ENCODE measurements around the gene HLA-DQA2. TPM values are rescaled to one million over a fixed set of nuclear protein-coding genes. Genes with fewer than 3 reads are reported as not detected.

HLA-DQA2 gene
- total and polyA plus RNA-seq, 2 experiments from 2014 or later, result not detected

DNA sequence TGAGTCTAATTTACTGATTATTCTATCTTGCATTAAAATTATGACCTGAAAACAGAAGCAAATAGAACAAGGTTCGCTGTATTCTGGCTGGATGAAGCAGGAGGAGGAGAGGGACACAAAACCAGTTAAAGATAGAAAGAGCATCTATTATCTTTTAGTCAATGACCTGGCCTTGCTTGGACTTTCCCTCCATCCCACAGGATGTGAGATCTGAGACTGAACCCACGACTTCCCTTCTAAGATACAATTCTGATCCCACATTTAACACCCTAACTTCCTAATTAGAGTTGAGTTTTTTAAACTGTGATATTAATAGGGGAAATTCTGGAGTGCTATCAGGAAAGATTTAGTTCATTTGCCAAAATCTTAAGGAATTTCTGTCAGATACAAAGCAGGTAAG is 3.1 kb upstream of the HLA-DQA2 start (continued):
- TF ChIP-seq, protein P1, sequence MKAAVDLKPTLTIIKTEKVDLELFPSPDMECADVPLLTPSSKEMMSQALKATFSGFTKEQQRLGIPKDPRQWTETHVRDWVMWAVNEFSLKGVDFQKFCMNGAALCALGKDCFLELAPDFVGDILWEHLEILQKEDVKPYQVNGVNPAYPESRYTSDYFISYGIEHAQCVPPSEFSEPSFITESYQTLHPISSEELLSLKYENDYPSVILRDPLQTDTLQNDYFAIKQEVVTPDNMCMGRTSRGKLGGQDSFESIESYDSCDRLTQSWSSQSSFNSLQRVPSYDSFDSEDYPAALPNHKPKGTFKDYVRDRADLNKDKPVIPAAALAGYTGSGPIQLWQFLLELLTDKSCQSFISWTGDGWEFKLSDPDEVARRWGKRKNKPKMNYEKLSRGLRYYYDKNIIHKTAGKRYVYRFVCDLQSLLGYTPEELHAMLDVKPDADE (IDR thresholded peaks at IDR 0.05), result no peak
- TF ChIP-seq JUNB (IDR thresholded peaks at IDR 0.05; ENCODE audit: unreplicated experiment), result no peak
- TF ChIP-seq ZNF331 (CRISPR knock-in tag; IDR thresholded peaks at IDR 0.05; ENCODE audit: low read depth), result no peak
- TF ChIP-seq NANOG (IDR thresholded peaks at IDR 0.05; ENCODE audit: borderline replicate concordance), result no peak
- TF ChIP-seq ZNF114 (CRISPR knock-in tag; IDR thresholded peaks at IDR 0.05), result no peak

DNA sequence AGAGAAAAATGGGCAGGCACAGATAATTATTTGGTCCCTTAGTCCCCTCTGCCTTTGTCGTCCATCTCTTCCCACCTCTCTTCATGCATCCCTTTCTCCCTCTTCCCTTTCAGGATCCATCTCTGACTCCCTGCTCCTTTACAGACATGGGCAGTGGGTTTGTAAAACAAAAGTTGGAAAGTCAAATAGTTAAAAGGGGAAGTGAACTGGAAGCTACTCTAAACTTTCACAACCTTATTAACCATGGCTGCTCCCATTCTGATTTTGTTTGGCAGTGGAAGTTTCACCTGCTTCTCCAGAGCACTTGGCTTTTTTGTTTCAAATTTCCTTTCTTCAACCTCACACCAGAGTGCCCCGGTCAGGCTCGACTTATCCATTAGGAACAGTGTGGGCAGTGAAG is 1.2 kb downstream of the HLA-DQA2 start:
- Histone ChIP-seq H3K4me1 (ENCODE audit: insufficient read depth) (no peaks in the 10 kb centered on the region), H3K27ac (ENCODE audit: low read depth) (no peak overlapping the region), H3K79me2 (replicated peaks; ENCODE audit: insufficient read depth) (no peaks in the 10 kb centered on the region), H3K4me3 (no peak overlapping the region), H3K36me3 (ENCODE audit: insufficient read depth) (no peaks in the 10 kb centered on the region), H3K27me3 (ENCODE audit: insufficient read depth) (no peaks in the 10 kb centered on the region), H2AFZ (no peak overlapping the region), H3K9me2 (ENCODE audit: insufficient read depth) (no peaks in the 10 kb centered on the region), H4K20me1 (replicated peaks; ENCODE audit: insufficient read depth) (no peaks in the 10 kb centered on the region), H3K4me2 (no peak overlapping the region), H3F3A (replicated peaks; ENCODE audit: low read depth) (no peaks in the 10 kb centered on the region)
- Mint-ChIP-seq H3K36me3 (ENCODE audit: low read depth) (no peaks in the 10 kb centered on the region), H3K9me3 (no peaks in the 10 kb centered on the region), H3K4me3 (no peak overlapping the region), H3K4me1 (no peaks in the 10 kb centered on the region), H3K27me3 (ENCODE audit: insufficient read depth, low read depth, poor library complexity) (no peaks in the 10 kb centered on the region), H3K27ac (no peak overlapping the region)
- no peak for DNase-seq (ENCODE audit: low spot score)
- ATAC-seq, result no peak
- TF ChIP-seq POLR2AphosphoS5 (IDR thresholded peaks at IDR 0.05; ENCODE audit: low read depth), result no peak
- TF ChIP-seq NANOG (IDR thresholded peaks at IDR 0.05; ENCODE audit: borderline replicate concordance), result no peak
- TF ChIP-seq, protein P2, sequence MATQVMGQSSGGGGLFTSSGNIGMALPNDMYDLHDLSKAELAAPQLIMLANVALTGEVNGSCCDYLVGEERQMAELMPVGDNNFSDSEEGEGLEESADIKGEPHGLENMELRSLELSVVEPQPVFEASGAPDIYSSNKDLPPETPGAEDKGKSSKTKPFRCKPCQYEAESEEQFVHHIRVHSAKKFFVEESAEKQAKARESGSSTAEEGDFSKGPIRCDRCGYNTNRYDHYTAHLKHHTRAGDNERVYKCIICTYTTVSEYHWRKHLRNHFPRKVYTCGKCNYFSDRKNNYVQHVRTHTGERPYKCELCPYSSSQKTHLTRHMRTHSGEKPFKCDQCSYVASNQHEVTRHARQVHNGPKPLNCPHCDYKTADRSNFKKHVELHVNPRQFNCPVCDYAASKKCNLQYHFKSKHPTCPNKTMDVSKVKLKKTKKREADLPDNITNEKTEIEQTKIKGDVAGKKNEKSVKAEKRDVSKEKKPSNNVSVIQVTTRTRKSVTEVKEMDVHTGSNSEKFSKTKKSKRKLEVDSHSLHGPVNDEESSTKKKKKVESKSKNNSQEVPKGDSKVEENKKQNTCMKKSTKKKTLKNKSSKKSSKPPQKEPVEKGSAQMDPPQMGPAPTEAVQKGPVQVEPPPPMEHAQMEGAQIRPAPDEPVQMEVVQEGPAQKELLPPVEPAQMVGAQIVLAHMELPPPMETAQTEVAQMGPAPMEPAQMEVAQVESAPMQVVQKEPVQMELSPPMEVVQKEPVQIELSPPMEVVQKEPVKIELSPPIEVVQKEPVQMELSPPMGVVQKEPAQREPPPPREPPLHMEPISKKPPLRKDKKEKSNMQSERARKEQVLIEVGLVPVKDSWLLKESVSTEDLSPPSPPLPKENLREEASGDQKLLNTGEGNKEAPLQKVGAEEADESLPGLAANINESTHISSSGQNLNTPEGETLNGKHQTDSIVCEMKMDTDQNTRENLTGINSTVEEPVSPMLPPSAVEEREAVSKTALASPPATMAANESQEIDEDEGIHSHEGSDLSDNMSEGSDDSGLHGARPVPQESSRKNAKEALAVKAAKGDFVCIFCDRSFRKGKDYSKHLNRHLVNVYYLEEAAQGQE (IDR thresholded peaks at IDR 0.05; ENCODE audit: unreplicated experiment), result no peak
- TF ChIP-seq, protein P3, sequence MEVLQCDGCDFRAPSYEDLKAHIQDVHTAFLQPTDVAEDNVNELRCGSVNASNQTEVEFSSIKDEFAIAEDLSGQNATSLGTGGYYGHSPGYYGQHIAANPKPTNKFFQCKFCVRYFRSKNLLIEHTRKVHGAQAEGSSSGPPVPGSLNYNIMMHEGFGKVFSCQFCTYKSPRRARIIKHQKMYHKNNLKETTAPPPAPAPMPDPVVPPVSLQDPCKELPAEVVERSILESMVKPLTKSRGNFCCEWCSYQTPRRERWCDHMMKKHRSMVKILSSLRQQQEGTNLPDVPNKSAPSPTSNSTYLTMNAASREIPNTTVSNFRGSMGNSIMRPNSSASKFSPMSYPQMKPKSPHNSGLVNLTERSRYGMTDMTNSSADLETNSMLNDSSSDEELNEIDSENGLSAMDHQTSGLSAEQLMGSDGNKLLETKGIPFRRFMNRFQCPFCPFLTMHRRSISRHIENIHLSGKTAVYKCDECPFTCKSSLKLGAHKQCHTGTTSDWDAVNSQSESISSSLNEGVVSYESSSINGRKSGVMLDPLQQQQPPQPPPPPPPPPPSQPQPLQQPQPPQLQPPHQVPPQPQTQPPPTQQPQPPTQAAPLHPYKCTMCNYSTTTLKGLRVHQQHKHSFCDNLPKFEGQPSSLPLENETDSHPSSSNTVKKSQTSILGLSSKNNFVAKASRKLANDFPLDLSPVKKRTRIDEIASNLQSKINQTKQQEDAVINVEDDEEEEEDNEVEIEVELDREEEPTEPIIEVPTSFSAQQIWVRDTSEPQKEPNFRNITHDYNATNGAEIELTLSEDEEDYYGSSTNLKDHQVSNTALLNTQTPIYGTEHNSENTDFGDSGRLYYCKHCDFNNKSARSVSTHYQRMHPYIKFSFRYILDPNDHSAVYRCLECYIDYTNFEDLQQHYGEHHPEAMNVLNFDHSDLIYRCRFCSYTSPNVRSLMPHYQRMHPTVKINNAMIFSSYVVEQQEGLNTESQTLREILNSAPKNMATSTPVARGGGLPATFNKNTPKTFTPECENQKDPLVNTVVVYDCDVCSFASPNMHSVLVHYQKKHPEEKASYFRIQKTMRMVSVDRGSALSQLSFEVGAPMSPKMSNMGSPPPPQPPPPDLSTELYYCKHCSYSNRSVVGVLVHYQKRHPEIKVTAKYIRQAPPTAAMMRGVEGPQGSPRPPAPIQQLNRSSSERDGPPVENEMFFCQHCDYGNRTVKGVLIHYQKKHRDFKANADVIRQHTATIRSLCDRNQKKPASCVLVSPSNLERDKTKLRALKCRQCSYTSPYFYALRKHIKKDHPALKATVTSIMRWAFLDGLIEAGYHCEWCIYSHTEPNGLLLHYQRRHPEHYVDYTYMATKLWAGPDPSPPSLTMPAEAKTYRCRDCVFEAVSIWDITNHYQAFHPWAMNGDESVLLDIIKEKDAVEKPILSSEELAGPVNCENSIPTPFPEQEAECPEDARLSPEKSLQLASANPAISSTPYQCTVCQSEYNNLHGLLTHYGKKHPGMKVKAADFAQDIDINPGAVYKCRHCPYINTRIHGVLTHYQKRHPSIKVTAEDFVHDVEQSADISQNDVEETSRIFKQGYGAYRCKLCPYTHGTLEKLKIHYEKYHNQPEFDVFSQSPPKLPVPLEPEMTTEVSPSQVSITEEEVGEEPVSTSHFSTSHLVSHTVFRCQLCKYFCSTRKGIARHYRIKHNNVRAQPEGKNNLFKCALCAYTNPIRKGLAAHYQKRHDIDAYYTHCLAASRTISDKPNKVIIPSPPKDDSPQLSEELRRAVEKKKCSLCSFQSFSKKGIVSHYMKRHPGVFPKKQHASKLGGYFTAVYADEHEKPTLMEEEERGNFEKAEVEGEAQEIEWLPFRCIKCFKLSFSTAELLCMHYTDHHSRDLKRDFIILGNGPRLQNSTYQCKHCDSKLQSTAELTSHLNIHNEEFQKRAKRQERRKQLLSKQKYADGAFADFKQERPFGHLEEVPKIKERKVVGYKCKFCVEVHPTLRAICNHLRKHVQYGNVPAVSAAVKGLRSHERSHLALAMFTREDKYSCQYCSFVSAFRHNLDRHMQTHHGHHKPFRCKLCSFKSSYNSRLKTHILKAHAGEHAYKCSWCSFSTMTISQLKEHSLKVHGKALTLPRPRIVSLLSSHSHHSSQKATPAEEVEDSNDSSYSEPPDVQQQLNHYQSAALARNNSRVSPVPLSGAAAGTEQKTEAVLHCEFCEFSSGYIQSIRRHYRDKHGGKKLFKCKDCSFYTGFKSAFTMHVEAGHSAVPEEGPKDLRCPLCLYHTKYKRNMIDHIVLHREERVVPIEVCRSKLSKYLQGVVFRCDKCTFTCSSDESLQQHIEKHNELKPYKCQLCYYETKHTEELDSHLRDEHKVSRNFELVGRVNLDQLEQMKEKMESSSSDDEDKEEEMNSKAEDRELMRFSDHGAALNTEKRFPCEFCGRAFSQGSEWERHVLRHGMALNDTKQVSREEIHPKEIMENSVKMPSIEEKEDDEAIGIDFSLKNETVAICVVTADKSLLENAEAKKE (CRISPR knock-in tag; IDR thresholded peaks at IDR 0.05), result no peak
- no peak for TF ChIP-seq JUNB (IDR thresholded peaks at IDR 0.05; ENCODE audit: unreplicated experiment)
- TF ChIP-seq ZNF114 (CRISPR knock-in tag; IDR thresholded peaks at IDR 0.05), result no peak
- TF ChIP-seq, protein P4, sequence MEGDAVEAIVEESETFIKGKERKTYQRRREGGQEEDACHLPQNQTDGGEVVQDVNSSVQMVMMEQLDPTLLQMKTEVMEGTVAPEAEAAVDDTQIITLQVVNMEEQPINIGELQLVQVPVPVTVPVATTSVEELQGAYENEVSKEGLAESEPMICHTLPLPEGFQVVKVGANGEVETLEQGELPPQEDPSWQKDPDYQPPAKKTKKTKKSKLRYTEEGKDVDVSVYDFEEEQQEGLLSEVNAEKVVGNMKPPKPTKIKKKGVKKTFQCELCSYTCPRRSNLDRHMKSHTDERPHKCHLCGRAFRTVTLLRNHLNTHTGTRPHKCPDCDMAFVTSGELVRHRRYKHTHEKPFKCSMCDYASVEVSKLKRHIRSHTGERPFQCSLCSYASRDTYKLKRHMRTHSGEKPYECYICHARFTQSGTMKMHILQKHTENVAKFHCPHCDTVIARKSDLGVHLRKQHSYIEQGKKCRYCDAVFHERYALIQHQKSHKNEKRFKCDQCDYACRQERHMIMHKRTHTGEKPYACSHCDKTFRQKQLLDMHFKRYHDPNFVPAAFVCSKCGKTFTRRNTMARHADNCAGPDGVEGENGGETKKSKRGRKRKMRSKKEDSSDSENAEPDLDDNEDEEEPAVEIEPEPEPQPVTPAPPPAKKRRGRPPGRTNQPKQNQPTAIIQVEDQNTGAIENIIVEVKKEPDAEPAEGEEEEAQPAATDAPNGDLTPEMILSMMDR (conservative IDR thresholded peaks at IDR 0.05; ENCODE audit: low read depth in 2 of 2), result no peak
- no peak for TF ChIP-seq CREB1 (CRISPR knock-in tag; IDR thresholded peaks at IDR 0.05; ENCODE audit: low read depth)
- TF ChIP-seq STAT1 (IDR thresholded peaks at IDR 0.05; ENCODE audit: unreplicated experiment), result no peak
- TF ChIP-seq EZH2 (IDR thresholded peaks at IDR 0.05; ENCODE audit: low read depth, unreplicated experiment), result no peak

All from GM23338 (cell line).